COLO668 (cell line): ENCODE results near the gene RASA4.
"Not testable (repeated sequence)": the region's sequence is repeated elsewhere in the genome, so short reads cannot be mapped to it uniquely, and the experiment has no call there.

Experiments
- DNase-seq: peaks from one replicate; lab custom pipeline; 2025; ENCODE audit not compliant: unreplicated experiment; lab: John Stamatoyannopoulos, UW

RASA4 gene

GRCh38 chr7:102606848-102607247 lies 9.7 kb downstream of the RASA4 start:
- not testable (repeated sequence) for DNase-seq

GRCh38 chr7:102604431-102605145 lies 12.0 kb downstream of the RASA4 start:
- DNase-seq, result not testable (repeated sequence)

DNA sequence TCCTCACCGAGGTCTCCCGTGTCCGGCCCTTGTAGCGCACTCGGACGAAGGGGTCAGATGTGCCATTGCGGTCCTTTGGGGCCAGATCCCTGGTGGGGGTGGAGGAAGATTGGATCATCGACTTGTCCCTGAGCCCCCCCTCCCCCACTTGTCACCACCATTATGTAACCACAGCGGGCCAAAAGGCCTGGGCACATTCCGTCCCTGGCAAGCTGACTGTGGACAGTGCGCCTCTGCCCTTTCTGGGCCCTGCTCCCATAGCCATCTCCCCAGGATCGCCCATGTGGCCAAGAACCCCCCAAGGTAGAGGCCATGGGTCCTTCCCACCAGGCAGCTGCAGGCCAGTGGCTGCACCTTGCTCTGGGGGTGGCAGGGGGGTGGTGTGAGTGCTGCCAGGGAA lies 14.2 kb downstream of the RASA4 start:
- not testable (repeated sequence) for DNase-seq

- not testable (repeated sequence) for DNase-seq
These were observed 16.9 kb downstream of the RASA4 start for GRCh38 chr7:102599699-102600098.

GRCh38 chr7:102596036-102596435 lies 20.5 kb downstream of the RASA4 start:
- not testable (repeated sequence) for DNase-seq

GRCh38 chr7:102593637-102594334 lies 22.8 kb downstream of the RASA4 start:
- not testable (repeated sequence) for DNase-seq

DNA sequence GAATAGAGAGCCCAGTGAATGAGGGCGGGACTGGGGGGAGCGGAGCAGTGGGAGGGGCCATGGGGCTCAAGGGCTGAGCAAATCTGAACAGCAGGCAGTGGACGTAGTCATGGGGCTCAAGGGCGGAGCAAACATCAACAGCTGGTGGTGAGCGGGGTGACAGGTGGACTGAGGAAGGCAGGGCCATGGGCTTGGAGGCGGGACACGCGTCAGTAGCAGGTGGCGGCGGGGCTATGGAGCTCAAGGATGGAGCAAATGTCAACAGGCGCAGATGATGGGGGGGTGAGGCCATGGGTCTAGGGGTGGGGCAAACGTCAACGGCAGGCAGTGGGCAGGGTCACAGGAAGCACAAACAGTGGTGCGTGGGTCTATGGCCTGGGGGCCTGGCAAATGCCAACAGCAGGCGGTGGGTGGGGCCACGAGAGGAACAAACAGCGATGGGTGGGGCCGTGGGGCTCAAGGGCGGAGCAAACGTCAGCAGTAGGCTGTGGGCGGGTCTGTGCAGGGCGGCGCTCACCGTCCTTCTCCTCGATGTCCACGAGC lies 24.0 kb downstream of the RASA4 start:
- not testable (repeated sequence) for DNase-seq

DNA sequence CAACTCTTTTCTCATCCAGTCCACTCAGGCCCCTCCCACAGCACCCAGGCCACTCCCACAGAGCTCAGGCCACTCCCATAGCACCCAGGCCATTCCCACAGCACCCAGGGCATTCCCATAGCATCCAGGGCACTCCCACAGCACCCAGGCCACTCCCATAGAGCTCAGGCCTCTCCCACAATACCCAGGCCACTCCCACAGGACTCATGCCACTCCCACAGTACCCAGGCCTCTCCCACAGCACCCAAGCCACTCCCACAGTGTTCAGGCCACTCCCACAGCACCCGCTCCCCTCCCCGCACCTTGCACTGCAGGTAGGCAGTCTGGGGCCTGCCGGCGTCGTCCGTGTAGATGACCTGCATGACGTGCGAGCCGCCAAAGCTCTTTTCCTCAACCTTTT lies 26.7 kb downstream of the RASA4 start:
- not testable (repeated sequence) for DNase-seq

DNA sequence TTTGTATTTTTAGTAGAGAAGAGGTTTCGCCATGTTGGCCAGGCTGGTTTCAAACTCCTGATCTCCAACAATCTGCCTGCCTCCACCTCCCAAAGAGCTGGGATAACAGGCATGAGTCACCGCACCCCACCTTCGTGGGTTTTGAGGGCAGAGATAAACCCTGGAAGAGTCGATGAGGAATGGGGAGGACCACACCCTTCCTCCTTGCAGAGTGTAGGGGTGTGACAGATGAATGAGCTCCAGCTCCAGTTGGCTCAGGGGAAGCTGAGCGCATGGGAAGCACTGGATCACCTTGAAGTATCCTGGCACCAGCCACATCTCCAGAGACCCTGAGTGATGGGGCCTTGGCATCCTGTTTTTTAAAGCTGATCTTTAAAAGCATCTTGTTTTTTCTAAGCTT lies 33.1 kb downstream of the RASA4 start:
- not testable (repeated sequence) for DNase-seq

DNA sequence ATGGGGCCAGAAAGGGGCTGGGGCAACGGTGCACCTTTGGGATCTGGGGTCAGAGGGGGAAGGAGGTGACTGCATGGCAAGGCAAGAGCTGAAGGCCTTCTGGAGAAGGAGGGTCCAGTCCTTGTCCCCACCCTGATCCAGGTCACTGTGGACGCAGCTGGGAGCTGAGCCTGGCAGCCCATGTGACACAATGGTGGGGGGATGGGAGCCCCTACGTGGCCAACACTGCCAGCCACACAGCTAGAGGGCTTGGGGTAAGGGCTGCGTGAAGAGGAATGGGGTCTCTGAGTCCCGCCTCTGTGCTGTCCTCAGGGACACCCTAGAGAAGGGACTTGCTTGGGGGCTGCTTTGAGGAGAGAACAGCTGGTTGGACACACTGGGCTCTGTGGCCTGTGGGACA lies 34.8 kb downstream of the RASA4 start:
- not testable (repeated sequence) for DNase-seq

- DNase-seq, result not testable (repeated sequence)
These were observed 38.1 kb downstream of the RASA4 start for GRCh38 chr7:102578486-102578885.

- DNase-seq, result not testable (repeated sequence)
These were observed 39.0 kb downstream of the RASA4 start for GRCh38 chr7:102577315-102578240.

- not testable (repeated sequence) for DNase-seq
These were observed 40.2 kb downstream of the RASA4 start for GRCh38 chr7:102576363-102576762.

GRCh38 chr7:102574607-102575006 lies 41.9 kb downstream of the RASA4 start:
- not testable (repeated sequence) for DNase-seq

DNA sequence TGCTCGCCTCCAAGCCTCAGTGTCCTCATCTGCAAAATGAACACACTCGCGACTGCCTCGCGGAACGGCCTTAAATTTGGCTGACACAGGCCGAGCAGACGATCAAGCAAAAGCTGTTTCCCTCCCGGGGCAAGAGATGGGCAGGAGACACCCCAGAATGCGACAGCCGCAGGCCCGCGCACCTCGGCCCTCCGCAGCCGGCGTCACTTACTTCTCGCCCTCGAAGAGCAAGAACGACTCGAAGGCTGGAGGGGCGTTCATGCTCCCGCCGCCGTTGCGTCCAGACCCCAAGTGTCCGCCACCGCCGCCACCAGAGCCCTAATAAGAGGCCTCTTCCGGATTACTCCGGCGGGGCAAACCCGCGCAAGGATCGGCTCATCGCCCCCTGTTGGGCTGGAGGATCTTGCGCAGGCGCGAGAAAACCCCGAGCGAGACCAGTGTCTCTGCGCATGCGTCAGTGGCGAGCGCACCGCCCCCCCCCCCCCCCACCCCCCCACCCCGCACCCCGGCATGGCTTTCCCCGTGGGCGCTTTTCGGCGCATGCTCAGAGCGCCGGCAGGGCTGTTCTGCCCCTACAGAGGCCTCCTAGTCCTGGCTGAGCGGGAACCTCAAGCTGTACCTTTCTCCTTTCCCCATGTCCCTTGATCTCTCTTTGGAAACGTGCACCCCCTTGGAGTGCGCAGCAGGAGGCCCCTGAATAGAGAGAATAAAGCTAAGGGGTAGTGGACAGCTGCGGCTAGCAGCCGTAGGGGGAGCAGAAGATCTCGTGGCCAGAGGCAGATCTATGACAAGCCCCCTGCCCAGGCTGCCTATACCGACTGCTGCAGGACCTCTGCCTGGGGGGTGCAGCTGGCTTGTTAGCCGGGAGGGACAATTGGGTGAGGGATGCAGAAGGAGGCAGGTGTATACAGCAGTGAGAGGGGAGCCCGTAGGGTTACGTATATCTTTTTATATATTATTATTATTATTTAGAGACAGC lies 44.0 kb downstream of the RASA4 start, which contains the start of gene POLR2J3:
POLR2J3 (minus strand) TSS at position 323 of the 979 bp plus-strand sequence; CDS start at position 261, 62 bp downstream.
- not testable (repeated sequence) for DNase-seq

DNA sequence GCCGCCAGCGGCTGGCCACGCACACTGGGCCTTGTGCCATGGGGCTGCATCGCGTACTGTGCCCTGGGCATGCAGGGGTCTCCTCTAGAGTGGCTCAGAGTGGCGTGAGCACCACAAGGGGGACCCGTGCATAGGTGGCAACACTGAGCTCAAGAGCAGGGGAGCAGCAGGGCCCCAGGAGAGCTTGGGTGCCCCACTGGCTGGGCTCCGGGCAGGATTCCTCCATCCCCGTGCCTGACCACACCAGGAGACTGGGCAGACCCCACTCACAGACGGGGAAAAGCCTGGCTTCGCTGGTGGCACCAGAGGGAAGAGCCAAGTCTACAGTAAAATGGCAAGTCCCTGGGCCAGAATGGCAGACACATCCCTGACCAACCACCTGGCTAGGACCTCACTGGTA lies 47.9 kb downstream of the RASA4 start:
- DNase-seq, result not testable (repeated sequence)

GRCh38 chr7:102550808-102551422 lies 65.6 kb downstream of the RASA4 start, which contains the start of gene SPDYE2:
SPDYE2 (plus strand) TSS chr7:102551226; CDS start chr7:102553256, 2,030 bp downstream.
- DNase-seq, result not testable (repeated sequence)

DNA sequence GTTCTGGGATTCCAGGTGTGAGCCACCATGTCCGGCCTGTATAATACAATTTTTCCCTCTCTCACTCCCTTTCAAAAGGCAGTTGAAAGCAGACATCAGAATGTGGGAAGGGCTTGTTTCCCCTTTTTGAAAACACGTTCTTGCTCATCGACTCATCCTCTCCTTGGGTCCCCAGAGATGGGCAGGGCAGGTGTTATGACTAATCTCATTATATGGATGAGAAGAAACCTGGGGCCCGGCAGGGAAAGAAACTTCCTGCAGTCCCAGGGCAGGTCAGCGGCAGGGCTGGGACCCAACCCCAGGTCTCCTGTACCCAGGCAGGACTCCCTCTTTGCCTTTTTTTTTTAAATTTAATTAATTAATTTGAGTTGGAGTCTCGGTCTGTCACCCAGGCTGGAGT lies 70.2 kb downstream of the RASA4 start:
- not testable (repeated sequence) for DNase-seq

DNA sequence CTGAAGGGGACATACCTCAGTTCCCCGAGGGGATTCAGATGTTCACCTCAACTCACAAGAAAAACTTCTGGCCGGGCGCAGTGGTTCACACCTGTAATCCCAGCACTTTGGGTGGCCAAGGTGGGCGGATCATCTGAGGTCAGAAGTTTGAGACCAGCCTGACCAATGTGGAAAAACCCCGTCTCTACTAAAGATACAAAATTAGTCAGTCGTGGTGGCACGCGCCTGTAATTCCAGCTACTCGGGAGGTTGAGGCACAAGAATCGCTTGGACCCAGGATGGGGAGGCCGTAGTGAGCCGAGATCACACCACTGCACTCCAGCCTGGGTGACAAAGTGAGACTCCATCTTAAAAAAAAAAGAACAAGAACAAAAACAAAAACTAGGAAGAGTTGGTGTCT lies 71.3 kb downstream of the RASA4 start:
- not testable (repeated sequence) for DNase-seq
